GM12878 (cell line): ENCODE measurements around the gene GSS. TPM values are rescaled to one million over a fixed set of nuclear protein-coding genes. Genes with fewer than 3 reads are reported as not detected.
A peak's percentile ranks its signal among the peaks of the same experiment; 100 is the strongest.

Source experiments
- ATF7 ChIP-seq: fragments of 450-650 bp; IDR thresholded peaks from 2 replicates; pipeline ENCODE4 v1.6.1; 2016; ENCODE audit warnings: low read depth, mild to moderate bottlenecking
- BCL11A ChIP-seq: IDR thresholded peaks from 2 replicates; pipeline ENCODE4 v1.6.1; 2011; ENCODE audit warnings: low read depth, low read length
- EP300 ChIP-seq, 2 experiments: fragments of 150-350 bp in 1 of 2; IDR thresholded peaks; 2 replicates each; pipeline ENCODE4 v1.6.1; 2011 to 2012; ENCODE audit warnings: low read depth in 2 of 2, low read length in 2 of 2, borderline replicate concordance in 1 of 2, improper control_type of control experiment in 1 of 2, inconsistent platforms in 1 of 2; ENCODE audit not compliant: control insufficient read depth in 1 of 2
- EZH2 ChIP-seq: IDR thresholded peaks from 2 replicates; pipeline ENCODE4 v1.6.1; 2012; ENCODE audit warnings: low read depth, mild to moderate bottlenecking, control low read depth, inconsistent platforms, low read length, borderline replicate concordance; ENCODE audit not compliant: control insufficient read depth
- IKZF1 ChIP-seq: fragments of 450-650 bp; conservative IDR thresholded peaks from 2 replicates; pipeline ENCODE4 v1.6.1; 2017; ENCODE audit warnings: antibody characterized with exemption, mild to moderate bottlenecking
- JUND ChIP-seq: IDR thresholded peaks from 2 replicates; pipeline ENCODE4 v1.6.1; 2012; ENCODE audit warnings: low read depth, mild to moderate bottlenecking, low read length, improper control_type of control experiment, moderate library complexity
- MTA3 ChIP-seq: IDR thresholded peaks from 2 replicates; pipeline ENCODE4 v1.6.1; 2012; ENCODE audit warnings: low read length, inconsistent platforms, borderline replicate concordance
- NR2C1 ChIP-seq: fragments of 450-650 bp; IDR thresholded peaks from 2 replicates; pipeline ENCODE4 v1.6.1; 2017; ENCODE audit warnings: antibody characterized with exemption, mild to moderate bottlenecking, moderate library complexity
- NR2F1 ChIP-seq: fragments of 450-650 bp; conservative IDR thresholded peaks from 2 replicates; pipeline ENCODE4 v1.6.1; 2017; ENCODE audit warnings: mild to moderate bottlenecking
- PAX8 ChIP-seq: fragments of 450-650 bp; IDR thresholded peaks from 2 replicates; pipeline ENCODE4 v1.6.1; 2017; ENCODE audit warnings: mild to moderate bottlenecking, moderate library complexity
- RCOR1 ChIP-seq: conservative IDR thresholded peaks from 2 replicates; pipeline ENCODE4 v1.6.1; 2012; ENCODE audit warnings: low read depth, low read length, improper control_type of control experiment
- SREBF2 ChIP-seq: IDR thresholded peaks from 2 replicates; pipeline ENCODE4 v1.6.1; 2012; ENCODE audit warnings: mild to moderate bottlenecking, low read length
- STAT1 ChIP-seq: fragments of 450-650 bp; conservative IDR thresholded peaks from 2 replicates; pipeline ENCODE4 v1.6.1; 2014; ENCODE audit warnings: antibody characterized with exemption, mild to moderate bottlenecking
- TARDBP ChIP-seq: IDR thresholded peaks from 2 replicates; pipeline ENCODE4 v1.6.1; 2016; ENCODE audit warnings: borderline replicate concordance
- ZBED1 ChIP-seq: IDR thresholded peaks from 2 replicates; pipeline ENCODE4 v1.6.1; 2016; ENCODE audit warnings: borderline replicate concordance
- ZNF217 ChIP-seq: fragments of 450-650 bp; IDR thresholded peaks from 2 replicates; pipeline ENCODE4 v1.6.1; 2017; ENCODE audit warnings: antibody characterized with exemption, mild to moderate bottlenecking
- polyA plus RNA-seq, 11 experiments: library from polyadenylated mRNA; depleted of rRNA in 4 of 11; unstranded in 6 of 11; stranded (reverse) in 5 of 11; fragments of >200 nt; fragmentation: Nextera tagmentation in 4 of 11; fragmentation: Illumina TruSeq in 1 of 11; extraction: Ambion mirVana in 4 of 11; extraction: Trizol in 1 of 11; gene quantifications; 1 replicate in 1 of 11; 2 replicates in 10 of 11; pipeline versions ENCODE4 v1.2.1 to v1.2.3, GENCODE V29; 2011 to 2016; ENCODE audit warnings: inconsistent platforms in 2 of 11, missing spikeins in 2 of 11, low read depth in 1 of 11
- total RNA-seq, 4 experiments: library from RNA; depleted of rRNA in 3 of 4; stranded (reverse); fragments of >200 nt in 3 of 4; fragmentation: Illumina TruSeq in 1 of 4; extraction: Trizol in 1 of 4; gene quantifications; 2 replicates each; pipeline versions ENCODE4 v1.2.1 to v1.2.3, GENCODE V29; 2013 to 2021
- TF ChIP-seq, protein P1 (sequence below): fragments of 450-650 bp; IDR thresholded peaks from 2 replicates; pipeline ENCODE4 v1.6.1; 2017; ENCODE audit warnings: mild to moderate bottlenecking, moderate library complexity
- TF ChIP-seq, protein P2 (sequence below): fragments of 450-650 bp; IDR thresholded peaks from 2 replicates; pipeline ENCODE4 v1.6.1; 2017; ENCODE audit warnings: antibody characterized with exemption, mild to moderate bottlenecking, moderate library complexity
- TF ChIP-seq, protein P3 (sequence below): IDR thresholded peaks from 2 replicates; pipeline ENCODE4 v1.6.1; 2012; ENCODE audit warnings: low read depth, low read length, improper control_type of control experiment

The GSS gene
- total and polyA plus RNA-seq, 10 of the 15 experiments (the other 5 are each of a cell fraction or from before 2014, with no cell fraction given), result 12.7 to 120 (median 67.4) TPM

DNA sequence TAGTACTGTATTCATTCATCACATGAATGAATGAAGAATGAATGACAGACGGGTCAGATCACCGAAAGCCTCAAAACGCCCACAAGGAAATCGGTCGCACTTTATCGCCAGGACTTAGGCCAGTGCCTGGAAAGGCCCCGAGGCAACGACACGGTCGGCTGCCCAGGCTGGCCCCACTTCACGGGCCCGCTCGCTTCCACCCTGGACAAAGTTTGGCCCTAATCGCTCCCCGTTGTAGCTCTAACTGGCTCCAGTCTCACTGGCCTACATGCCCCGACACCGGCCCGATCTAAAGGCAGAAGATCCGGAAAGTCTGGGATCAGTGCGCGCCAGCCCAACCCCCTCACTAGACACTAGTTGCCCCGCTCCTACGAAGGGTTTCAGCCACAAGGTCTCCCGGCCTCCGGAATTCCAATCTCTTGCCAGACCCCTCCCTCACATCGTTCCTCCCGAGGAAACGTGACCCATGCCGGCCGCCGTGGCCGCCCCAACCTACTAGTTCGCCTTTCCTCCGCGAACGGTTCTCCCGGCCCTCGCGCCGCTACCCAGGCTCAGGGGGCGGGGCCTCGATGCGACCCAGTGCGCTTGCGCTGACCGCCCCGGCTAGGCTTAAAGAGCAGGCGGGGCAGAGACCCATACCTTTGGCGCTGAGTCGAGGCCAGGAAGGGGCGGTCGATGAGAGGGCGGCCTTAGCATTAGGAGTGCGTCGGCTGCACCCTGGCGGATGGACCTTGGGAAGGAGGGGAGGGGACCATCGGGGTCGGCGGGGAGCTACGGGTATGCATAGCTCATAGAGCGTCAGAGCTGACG is at the start of gene GSS, which contains the start of gene MYH7B (continued):
- TF ChIP-seq, protein P1, sequence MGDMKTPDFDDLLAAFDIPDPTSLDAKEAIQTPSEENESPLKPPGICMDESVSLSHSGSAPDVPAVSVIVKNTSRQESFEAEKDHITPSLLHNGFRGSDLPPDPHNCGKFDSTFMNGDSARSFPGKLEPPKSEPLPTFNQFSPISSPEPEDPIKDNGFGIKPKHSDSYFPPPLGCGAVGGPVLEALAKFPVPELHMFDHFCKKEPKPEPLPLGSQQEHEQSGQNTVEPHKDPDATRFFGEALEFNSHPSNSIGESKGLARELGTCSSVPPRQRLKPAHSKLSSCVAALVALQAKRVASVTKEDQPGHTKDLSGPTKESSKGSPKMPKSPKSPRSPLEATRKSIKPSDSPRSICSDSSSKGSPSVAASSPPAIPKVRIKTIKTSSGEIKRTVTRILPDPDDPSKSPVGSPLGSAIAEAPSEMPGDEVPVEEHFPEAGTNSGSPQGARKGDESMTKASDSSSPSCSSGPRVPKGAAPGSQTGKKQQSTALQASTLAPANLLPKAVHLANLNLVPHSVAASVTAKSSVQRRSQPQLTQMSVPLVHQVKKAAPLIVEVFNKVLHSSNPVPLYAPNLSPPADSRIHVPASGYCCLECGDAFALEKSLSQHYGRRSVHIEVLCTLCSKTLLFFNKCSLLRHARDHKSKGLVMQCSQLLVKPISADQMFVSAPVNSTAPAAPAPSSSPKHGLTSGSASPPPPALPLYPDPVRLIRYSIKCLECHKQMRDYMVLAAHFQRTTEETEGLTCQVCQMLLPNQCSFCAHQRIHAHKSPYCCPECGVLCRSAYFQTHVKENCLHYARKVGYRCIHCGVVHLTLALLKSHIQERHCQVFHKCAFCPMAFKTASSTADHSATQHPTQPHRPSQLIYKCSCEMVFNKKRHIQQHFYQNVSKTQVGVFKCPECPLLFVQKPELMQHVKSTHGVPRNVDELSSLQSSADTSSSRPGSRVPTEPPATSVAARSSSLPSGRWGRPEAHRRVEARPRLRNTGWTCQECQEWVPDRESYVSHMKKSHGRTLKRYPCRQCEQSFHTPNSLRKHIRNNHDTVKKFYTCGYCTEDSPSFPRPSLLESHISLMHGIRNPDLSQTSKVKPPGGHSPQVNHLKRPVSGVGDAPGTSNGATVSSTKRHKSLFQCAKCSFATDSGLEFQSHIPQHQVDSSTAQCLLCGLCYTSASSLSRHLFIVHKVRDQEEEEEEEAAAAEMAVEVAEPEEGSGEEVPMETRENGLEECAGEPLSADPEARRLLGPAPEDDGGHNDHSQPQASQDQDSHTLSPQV, result no peak
- TF ChIP-seq, protein P2, sequence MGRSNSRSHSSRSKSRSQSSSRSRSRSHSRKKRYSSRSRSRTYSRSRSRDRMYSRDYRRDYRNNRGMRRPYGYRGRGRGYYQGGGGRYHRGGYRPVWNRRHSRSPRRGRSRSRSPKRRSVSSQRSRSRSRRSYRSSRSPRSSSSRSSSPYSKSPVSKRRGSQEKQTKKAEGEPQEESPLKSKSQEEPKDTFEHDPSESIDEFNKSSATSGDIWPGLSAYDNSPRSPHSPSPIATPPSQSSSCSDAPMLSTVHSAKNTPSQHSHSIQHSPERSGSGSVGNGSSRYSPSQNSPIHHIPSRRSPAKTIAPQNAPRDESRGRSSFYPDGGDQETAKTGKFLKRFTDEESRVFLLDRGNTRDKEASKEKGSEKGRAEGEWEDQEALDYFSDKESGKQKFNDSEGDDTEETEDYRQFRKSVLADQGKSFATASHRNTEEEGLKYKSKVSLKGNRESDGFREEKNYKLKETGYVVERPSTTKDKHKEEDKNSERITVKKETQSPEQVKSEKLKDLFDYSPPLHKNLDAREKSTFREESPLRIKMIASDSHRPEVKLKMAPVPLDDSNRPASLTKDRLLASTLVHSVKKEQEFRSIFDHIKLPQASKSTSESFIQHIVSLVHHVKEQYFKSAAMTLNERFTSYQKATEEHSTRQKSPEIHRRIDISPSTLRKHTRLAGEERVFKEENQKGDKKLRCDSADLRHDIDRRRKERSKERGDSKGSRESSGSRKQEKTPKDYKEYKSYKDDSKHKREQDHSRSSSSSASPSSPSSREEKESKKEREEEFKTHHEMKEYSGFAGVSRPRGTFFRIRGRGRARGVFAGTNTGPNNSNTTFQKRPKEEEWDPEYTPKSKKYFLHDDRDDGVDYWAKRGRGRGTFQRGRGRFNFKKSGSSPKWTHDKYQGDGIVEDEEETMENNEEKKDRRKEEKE, result no peak
- TF ChIP-seq IKZF1 (peak; percentile 88), NR2F1 (peak; percentile 54; the same call in 1 of the 2 replicates), BCL11A (no peak), JUND (no peak), EZH2 (no peak), TARDBP (no peak; the same call in 1 of the 2 replicates), NR2C1 (no peak), PAX8 (no peak), ZNF217 (no peak), ATF7 (no peak), EP300 (IDR thresholded peaks at IDR 0.05; ENCODE audit: borderline replicate concordance in 1 of 2, control insufficient read depth in 1 of 2, low read depth in 2 of 2, low read length in 2 of 2) (no peak), RCOR1 (no peak), ZBED1 (no peak), STAT1 (no peak), MTA3 (no peak), SREBF2 (no peak)
- TF ChIP-seq, protein P3, sequence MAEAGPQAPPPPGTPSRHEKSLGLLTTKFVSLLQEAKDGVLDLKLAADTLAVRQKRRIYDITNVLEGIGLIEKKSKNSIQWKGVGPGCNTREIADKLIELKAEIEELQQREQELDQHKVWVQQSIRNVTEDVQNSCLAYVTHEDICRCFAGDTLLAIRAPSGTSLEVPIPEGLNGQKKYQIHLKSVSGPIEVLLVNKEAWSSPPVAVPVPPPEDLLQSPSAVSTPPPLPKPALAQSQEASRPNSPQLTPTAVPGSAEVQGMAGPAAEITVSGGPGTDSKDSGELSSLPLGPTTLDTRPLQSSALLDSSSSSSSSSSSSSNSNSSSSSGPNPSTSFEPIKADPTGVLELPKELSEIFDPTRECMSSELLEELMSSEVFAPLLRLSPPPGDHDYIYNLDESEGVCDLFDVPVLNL, result peak; percentile 38; the same call in 1 of the 2 replicates
